SK-N-MC (cell line): ENCODE data around the gene NTSR1.

Source experiments
- EZH2 ChIP-seq: fragments of 200-600 bp; sonication (generic); IDR thresholded peaks from one replicate; pipeline ENCODE4 v1.6.1; 2017; ENCODE audit warnings: antibody characterized with exemption
- POLR2AphosphoS5 ChIP-seq: IDR thresholded peaks from 2 replicates; pipeline ENCODE4 v1.6.1; 2012; ENCODE audit warnings: mild to moderate bottlenecking, low read depth, low read length, borderline replicate concordance

GRCh38 chr20:62785393-62785792, 76.8 kb downstream of the NTSR1 start:
- TF ChIP-seq POLR2AphosphoS5 (no peak), EZH2 (no peak)
